Inflammatory macrophage treated with lipopolysaccharide for 4 hours (primary cell): ENCODE data around the gene PRR29.
A peak's percentile ranks its signal among the peaks of the same experiment; 100 is the strongest.
"Not testable (repeated sequence)": the region's sequence is repeated elsewhere in the genome, so short reads cannot be mapped to it uniquely, and the experiment has no call there.

ENCODE experiments used
- DNase-seq: peaks from one replicate; pipeline ENCODE4 v3.0.0-alpha.2; 2020

Gene PRR29

GRCh38 chr17:64016974-64017373 is 18.8 kb downstream of the PRR29 start:
- DNase-seq, result no peak

- DNase-seq, result peak; percentile 39
These were observed 19.3 kb downstream of the PRR29 start for GRCh38 chr17:64017381-64017980.

- not testable (repeated sequence) for DNase-seq
These were observed 21.4 kb downstream of the PRR29 start for GRCh38 chr17:64019551-64019961.

- DNase-seq, result peak; percentile 81
These were observed 22.1 kb downstream of the PRR29 start, which contains the start of gene ICAM2 for GRCh38 chr17:64020056-64020766. ICAM2 (minus strand) TSS chr17:64020633; CDS start chr17:64006691, 13,942 bp downstream.

GRCh38 chr17:64022611-64023063 is 24.5 kb downstream of the PRR29 start:
- no peak for DNase-seq

GRCh38 chr17:64024215-64024654 is 26.1 kb downstream of the PRR29 start:
- no peak for DNase-seq

- DNase-seq, result no peak
These were observed 26.9 kb downstream of the PRR29 start for GRCh38 chr17:64024781-64025731.

- peak; percentile 75 for DNase-seq
These were observed 27.7 kb downstream of the PRR29 start for GRCh38 chr17:64025732-64026294.

GRCh38 chr17:64028874-64029464 is 30.8 kb downstream of the PRR29 start:
- peak; percentile 63 for DNase-seq

GRCh38 chr17:64032081-64032480 is 33.9 kb downstream of the PRR29 start:
- no peak for DNase-seq

GRCh38 chr17:64036198-64036922 is 38.2 kb downstream of the PRR29 start:
- no peak for DNase-seq

GRCh38 chr17:64037180-64037579 is 39.0 kb downstream of the PRR29 start:
- DNase-seq, result no peak

GRCh38 chr17:64037802-64038201 is 39.7 kb downstream of the PRR29 start:
- no peak for DNase-seq

GRCh38 chr17:64038331-64039105 is 40.4 kb downstream of the PRR29 start:
- DNase-seq, result no peak

GRCh38 chr17:64039106-64039400 is 40.9 kb downstream of the PRR29 start:
- DNase-seq, result no peak

GRCh38 chr17:64040206-64040605 is 42.1 kb downstream of the PRR29 start:
- no peak for DNase-seq

- DNase-seq, result no peak
These were observed 43.8 kb downstream of the PRR29 start for GRCh38 chr17:64041912-64042311.

GRCh38 chr17:64042700-64043485 is 44.7 kb downstream of the PRR29 start:
- no peak for DNase-seq

GRCh38 chr17:64045176-64045575 is 47.0 kb downstream of the PRR29 start:
- no peak for DNase-seq

- no peak for DNase-seq
These were observed 50.7 kb downstream of the PRR29 start for GRCh38 chr17:64048805-64049204.
